ENCODE data around the gene ANAPC7.
"Not testable (repeated sequence)": the region's sequence is repeated elsewhere in the genome, so short reads cannot be mapped to it uniquely, and the experiment has no call there.

Gene ANAPC7

GRCh38 chr12:110420644-110421043 lies 17.1 kb upstream of the ANAPC7 start:
- not testable (repeated sequence) for H3K36me3 ChIP-seq (ENCODE audit: control insufficient read depth, insufficient read depth, low read length); H3K9ac ChIP-seq (ENCODE audit: low read depth, low read length); H3K27me3 ChIP-seq (ENCODE audit: control insufficient read depth, insufficient read depth, low read length); H3K4me1 ChIP-seq (ENCODE audit: control insufficient read depth, insufficient read depth, low read length); H3K9me3 ChIP-seq (ENCODE audit: control insufficient read depth, insufficient read depth, low read length); H3K4me3 ChIP-seq (ENCODE audit: low read depth, low read length)

DNA sequence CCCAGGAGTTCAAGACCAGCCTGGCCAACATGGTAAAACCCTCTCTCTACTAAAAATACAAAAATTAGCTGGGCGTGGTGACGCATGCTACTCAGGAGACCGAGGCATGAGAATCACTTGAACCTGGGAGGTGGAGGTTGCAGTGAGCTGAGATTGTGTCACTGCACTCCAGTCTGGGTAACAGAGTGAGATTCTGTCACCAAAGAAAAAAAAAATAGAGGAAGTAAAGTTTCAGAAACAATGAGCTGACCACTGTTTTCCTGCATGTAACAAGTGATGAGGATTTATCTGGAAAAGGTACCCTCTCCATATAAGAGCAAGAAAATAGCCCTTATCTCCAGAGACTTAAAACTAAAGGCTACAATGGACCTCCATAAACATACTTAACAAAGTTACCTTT lies 13.6 kb upstream of the ANAPC7 start:
- not testable (repeated sequence) for H3K9ac ChIP-seq (ENCODE audit: low read depth, low read length)

DNA sequence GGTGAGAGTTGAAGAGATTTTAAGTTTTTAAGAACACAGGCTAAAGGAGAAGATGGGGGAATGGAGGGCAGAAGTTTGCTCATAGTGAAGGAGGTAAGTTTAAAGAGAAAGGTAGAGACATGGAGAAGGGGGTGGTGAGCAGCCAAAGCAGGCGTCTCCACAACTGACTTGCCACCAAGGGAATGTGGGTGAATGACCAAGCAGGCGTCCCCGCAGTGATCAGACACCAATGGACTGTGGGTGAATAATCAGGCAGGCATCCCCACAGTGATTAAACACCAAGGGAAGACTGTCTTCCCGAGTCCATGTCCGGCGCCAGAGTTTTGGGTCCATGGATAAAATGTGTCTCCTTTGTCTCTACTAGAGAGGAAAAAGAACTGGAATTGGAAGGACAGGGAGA lies 6.6 kb upstream of the ANAPC7 start:
- H3K9me3 ChIP-seq (ENCODE audit: control insufficient read depth, insufficient read depth, low read length); H3K36me3 ChIP-seq (ENCODE audit: control insufficient read depth, insufficient read depth, low read length); H3K27me3 ChIP-seq (ENCODE audit: control insufficient read depth, insufficient read depth, low read length); H3K4me1 ChIP-seq (ENCODE audit: control insufficient read depth, insufficient read depth, low read length); H3K9ac ChIP-seq (ENCODE audit: low read depth, low read length); H3K4me3 ChIP-seq (ENCODE audit: low read depth, low read length): not testable (repeated sequence)

More for the DNA sequence above, 13.6 kb upstream of the ANAPC7 start:
- H3K4me3 ChIP-seq (ENCODE audit: low read depth, low read length); H3K36me3 ChIP-seq (ENCODE audit: control insufficient read depth, insufficient read depth, low read length); H3K27me3 ChIP-seq (ENCODE audit: control insufficient read depth, insufficient read depth, low read length); H3K4me1 ChIP-seq (ENCODE audit: control insufficient read depth, insufficient read depth, low read length); H3K9me3 ChIP-seq (ENCODE audit: control insufficient read depth, insufficient read depth, low read length): not testable (repeated sequence)

DNA sequence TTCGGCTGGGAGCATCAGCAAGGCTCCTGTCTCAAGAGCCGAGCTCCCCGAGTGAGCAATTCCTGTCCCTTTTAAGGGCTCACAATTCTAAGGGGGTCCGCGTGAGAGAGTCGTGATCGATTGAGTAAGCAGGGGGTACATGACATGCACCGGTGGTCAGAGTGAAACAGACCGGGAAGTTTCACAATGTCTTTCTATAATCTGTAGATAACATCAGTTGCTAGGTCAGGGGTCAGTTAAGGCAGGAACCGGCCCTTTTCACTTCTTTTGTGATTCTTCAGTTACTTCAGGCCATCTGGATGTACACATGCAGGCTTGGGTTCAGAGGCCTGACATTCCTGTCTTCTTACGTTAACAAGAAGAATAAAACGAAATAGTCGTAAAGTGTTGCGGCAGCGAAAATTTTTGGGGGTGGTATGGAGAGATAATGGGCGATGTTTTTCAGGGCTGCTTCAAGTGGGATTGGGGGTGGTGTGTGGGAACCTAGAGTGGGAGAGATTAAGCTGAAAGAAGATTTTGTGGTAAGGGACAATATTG lies 1.7 kb upstream of the ANAPC7 start:
- H3K9me3 ChIP-seq (ENCODE audit: control insufficient read depth, insufficient read depth, low read length); H3K9ac ChIP-seq (ENCODE audit: low read depth, low read length); H3K4me3 ChIP-seq (ENCODE audit: low read depth, low read length); H3K4me1 ChIP-seq (ENCODE audit: control insufficient read depth, insufficient read depth, low read length); H3K27me3 ChIP-seq (ENCODE audit: control insufficient read depth, insufficient read depth, low read length): not testable (repeated sequence)
- peaks cover 12% of the 10 kb centered on the region for H3K36me3 ChIP-seq (ENCODE audit: control insufficient read depth, insufficient read depth, low read length)

DNA sequence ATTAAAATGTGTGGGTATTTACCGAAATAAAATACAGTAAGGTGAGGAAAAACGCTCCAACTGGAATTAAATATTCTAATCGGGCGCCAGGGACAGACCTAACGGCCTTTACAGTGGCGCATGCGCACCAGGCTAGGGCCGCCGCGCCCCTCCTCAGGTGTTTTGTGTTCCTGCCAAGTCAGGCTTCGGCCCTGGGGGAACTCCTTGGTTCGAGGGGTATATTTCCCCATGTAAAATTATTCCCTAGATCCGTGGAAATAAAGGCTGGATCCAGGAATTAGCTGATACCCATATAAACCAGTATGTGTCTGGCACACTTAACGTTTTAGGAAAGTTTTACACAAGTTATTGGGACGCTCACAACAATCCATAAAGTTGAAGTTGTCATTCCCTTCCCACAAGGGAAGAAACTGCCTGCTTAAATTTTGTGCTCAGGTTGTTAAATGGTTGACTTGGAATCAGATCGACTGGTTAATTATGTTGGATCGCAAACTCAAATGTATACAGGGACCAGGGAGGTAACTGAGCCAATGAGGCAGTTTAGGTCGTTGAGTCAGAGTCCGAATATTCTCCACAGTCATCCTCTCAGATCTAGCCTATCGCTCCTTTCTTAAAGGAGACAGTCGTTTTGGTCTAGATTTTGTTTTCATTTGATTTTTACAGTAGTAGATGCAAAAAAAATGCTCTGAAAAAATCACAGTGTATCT lies 621 bp upstream of the ANAPC7 start:
- H3K36me3 ChIP-seq (ENCODE audit: control insufficient read depth, insufficient read depth, low read length), result peaks cover 15% of the 10 kb centered on the region
- H3K4me3 ChIP-seq (ENCODE audit: low read depth, low read length), result peak overlapping the region; percentile 86
- H3K4me1 ChIP-seq (ENCODE audit: control insufficient read depth, insufficient read depth, low read length), result no peaks in the 10 kb centered on the region
- H3K9me3 ChIP-seq (ENCODE audit: control insufficient read depth, insufficient read depth, low read length), result no peaks in the 10 kb centered on the region
- H3K27me3 ChIP-seq (ENCODE audit: control insufficient read depth, insufficient read depth, low read length), result no peaks in the 10 kb centered on the region
- H3K9ac ChIP-seq (ENCODE audit: low read depth, low read length), result peak overlapping the region; percentile 89

- H3K36me3 ChIP-seq (ENCODE audit: control insufficient read depth, insufficient read depth, low read length), result peaks cover 64% of the 10 kb centered on the region
- H3K4me3 ChIP-seq (ENCODE audit: low read depth, low read length), result no peak overlapping the region
These were observed 20.8 kb downstream of the ANAPC7 start for GRCh38 chr12:110382683-110383082.

GRCh38 chr12:110379631-110380030 lies 23.9 kb downstream of the ANAPC7 start:
- peaks cover 70% of the 10 kb centered on the region for H3K36me3 ChIP-seq (ENCODE audit: control insufficient read depth, insufficient read depth, low read length)
- no peak overlapping the region for H3K4me3 ChIP-seq (ENCODE audit: low read depth, low read length)
- H3K9me3 ChIP-seq (ENCODE audit: control insufficient read depth, insufficient read depth, low read length), result no peaks in the 10 kb centered on the region
- H3K9ac ChIP-seq (ENCODE audit: low read depth, low read length), result no peak overlapping the region
- no peaks in the 10 kb centered on the region for H3K4me1 ChIP-seq (ENCODE audit: control insufficient read depth, insufficient read depth, low read length)
- no peaks in the 10 kb centered on the region for H3K27me3 ChIP-seq (ENCODE audit: control insufficient read depth, insufficient read depth, low read length)

More at GRCh38 chr12:110382683-110383082, 20.8 kb downstream of the ANAPC7 start:
- Histone ChIP-seq H3K9me3 (ENCODE audit: control insufficient read depth, insufficient read depth, low read length) (no peaks in the 10 kb centered on the region), H3K4me1 (ENCODE audit: control insufficient read depth, insufficient read depth, low read length) (no peaks in the 10 kb centered on the region), H3K9ac (ENCODE audit: low read depth, low read length) (no peak overlapping the region), H3K27me3 (ENCODE audit: control insufficient read depth, insufficient read depth, low read length) (no peaks in the 10 kb centered on the region)

GRCh38 chr12:110379197-110379596 lies 24.3 kb downstream of the ANAPC7 start:
- no peaks in the 10 kb centered on the region for H3K4me1 ChIP-seq (ENCODE audit: control insufficient read depth, insufficient read depth, low read length)
- H3K36me3 ChIP-seq (ENCODE audit: control insufficient read depth, insufficient read depth, low read length), result peaks cover 72% of the 10 kb centered on the region

GRCh38 chr12:110378131-110378790 lies 25.2 kb downstream of the ANAPC7 start:
- not testable (repeated sequence) for H3K4me1 ChIP-seq (ENCODE audit: control insufficient read depth, insufficient read depth, low read length); H3K9ac ChIP-seq (ENCODE audit: low read depth, low read length); H3K9me3 ChIP-seq (ENCODE audit: control insufficient read depth, insufficient read depth, low read length); H3K27me3 ChIP-seq (ENCODE audit: control insufficient read depth, insufficient read depth, low read length); H3K4me3 ChIP-seq (ENCODE audit: low read depth, low read length)
- peaks cover 73% of the 10 kb centered on the region for H3K36me3 ChIP-seq (ENCODE audit: control insufficient read depth, insufficient read depth, low read length)

More at GRCh38 chr12:110379197-110379596, 24.3 kb downstream of the ANAPC7 start:
- no peak overlapping the region for H3K9ac ChIP-seq (ENCODE audit: low read depth, low read length)
- no peak overlapping the region for H3K4me3 ChIP-seq (ENCODE audit: low read depth, low read length)
- no peaks in the 10 kb centered on the region for H3K27me3 ChIP-seq (ENCODE audit: control insufficient read depth, insufficient read depth, low read length)
- H3K9me3 ChIP-seq (ENCODE audit: control insufficient read depth, insufficient read depth, low read length), result no peaks in the 10 kb centered on the region

DNA sequence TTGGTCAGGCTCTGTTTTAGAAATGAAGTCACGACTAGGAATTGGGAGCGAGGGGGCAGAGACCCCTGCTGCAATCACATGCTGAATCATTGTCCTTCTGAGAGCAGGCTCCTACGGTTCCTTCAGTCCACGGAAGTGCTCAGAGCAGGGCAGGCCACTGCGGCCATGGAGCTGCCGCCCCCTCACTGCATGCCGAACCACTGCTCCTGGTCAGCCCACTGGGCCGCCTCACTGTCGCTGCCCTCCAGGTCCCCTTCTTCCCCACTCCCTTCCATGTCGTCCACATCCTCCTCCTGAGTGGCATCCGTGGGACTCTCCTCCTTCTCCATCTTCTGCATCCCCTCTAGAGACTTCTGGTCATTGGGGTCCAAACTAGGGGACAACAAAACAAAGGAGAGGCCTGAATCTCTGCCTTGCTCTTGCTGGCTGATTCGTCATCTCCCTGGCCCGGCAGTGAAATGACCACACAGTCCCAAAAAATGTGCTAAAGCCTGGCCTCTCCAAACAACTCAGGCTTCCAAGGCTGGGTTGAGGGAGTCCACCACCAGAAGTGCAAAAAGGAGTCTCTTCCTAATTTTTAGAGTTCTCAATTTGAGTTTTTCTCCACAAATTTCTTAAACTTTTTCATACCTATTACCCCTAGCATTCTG lies 29.4 kb downstream of the ANAPC7 start:
- Histone ChIP-seq H3K9ac (ENCODE audit: low read depth, low read length) (no peak overlapping the region), H3K4me3 (ENCODE audit: low read depth, low read length) (no peak overlapping the region), H3K36me3 (ENCODE audit: control insufficient read depth, insufficient read depth, low read length) (peaks cover 55% of the 10 kb centered on the region), H3K9me3 (ENCODE audit: control insufficient read depth, insufficient read depth, low read length) (no peaks in the 10 kb centered on the region), H3K4me1 (ENCODE audit: control insufficient read depth, insufficient read depth, low read length) (no peaks in the 10 kb centered on the region), H3K27me3 (ENCODE audit: control insufficient read depth, insufficient read depth, low read length) (no peaks in the 10 kb centered on the region)

DNA sequence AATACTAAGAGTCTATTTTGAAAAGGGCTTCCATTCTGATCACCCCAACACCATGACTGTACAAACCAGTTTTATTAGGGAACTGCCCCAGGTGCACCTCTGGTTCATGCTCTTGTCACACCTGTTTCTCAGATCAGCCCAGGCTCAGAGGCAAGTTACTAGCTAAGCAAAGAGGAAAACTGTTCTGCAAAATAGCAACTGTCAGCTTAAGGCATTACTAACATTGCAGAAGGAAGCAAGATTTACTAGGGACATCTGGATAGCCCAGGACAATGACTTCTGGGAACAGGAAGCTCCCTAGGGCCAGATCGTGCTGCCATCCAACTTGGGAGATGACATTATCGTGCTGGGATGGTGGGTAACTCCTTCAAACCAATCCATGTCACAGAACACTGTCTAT lies 30.1 kb downstream of the ANAPC7 start:
- H3K27me3 ChIP-seq (ENCODE audit: control insufficient read depth, insufficient read depth, low read length), result no peaks in the 10 kb centered on the region

GRCh38 chr12:110373025-110373424 lies 30.5 kb downstream of the ANAPC7 start:
- H3K9ac ChIP-seq (ENCODE audit: low read depth, low read length), result no peak overlapping the region
- H3K9me3 ChIP-seq (ENCODE audit: control insufficient read depth, insufficient read depth, low read length), result no peaks in the 10 kb centered on the region
- no peak overlapping the region for H3K4me3 ChIP-seq (ENCODE audit: low read depth, low read length)
- peaks cover 46% of the 10 kb centered on the region for H3K36me3 ChIP-seq (ENCODE audit: control insufficient read depth, insufficient read depth, low read length)
- H3K4me1 ChIP-seq (ENCODE audit: control insufficient read depth, insufficient read depth, low read length), result no peaks in the 10 kb centered on the region
- no peaks in the 10 kb centered on the region for H3K27me3 ChIP-seq (ENCODE audit: control insufficient read depth, insufficient read depth, low read length)

More for the DNA sequence above, 30.1 kb downstream of the ANAPC7 start:
- no peaks in the 10 kb centered on the region for H3K4me1 ChIP-seq (ENCODE audit: control insufficient read depth, insufficient read depth, low read length)
- H3K4me3 ChIP-seq (ENCODE audit: low read depth, low read length), result no peak overlapping the region
- no peaks in the 10 kb centered on the region for H3K9me3 ChIP-seq (ENCODE audit: control insufficient read depth, insufficient read depth, low read length)
- peaks cover 50% of the 10 kb centered on the region for H3K36me3 ChIP-seq (ENCODE audit: control insufficient read depth, insufficient read depth, low read length)
- H3K9ac ChIP-seq (ENCODE audit: low read depth, low read length), result no peak overlapping the region
